Smooth muscle cell (in vitro differentiated cells): Measurements from ENCODE around the gene EPB41L1. TPM values are rescaled to one million over a fixed set of nuclear protein-coding genes. Genes with fewer than 3 reads are reported as not detected.

Experiments used
- DNase-seq: peaks from one replicate; lab custom pipeline; 2025; ENCODE audit not compliant: unreplicated experiment; lab: John Stamatoyannopoulos, UW
- H2AFZ ChIP-seq: fragments of 200-600 bp; sonication (generic); 2 replicates; pipeline ENCODE4 v1.6.0; 2016; ENCODE audit warnings: antibody characterized with exemption, low read depth, mild to moderate bottlenecking
- H3F3A ChIP-seq: fragments of 200-600 bp; sonication (generic); 2 replicates; pipeline ENCODE4 v1.6.0; 2017; ENCODE audit warnings: antibody characterized with exemption, low read depth
- H3K27ac ChIP-seq: fragments of 200-600 bp; sonication (generic); 2 replicates; pipeline ENCODE4 v1.5.1; 2016; ENCODE audit warnings: low read depth, mild to moderate bottlenecking
- H3K27me3 ChIP-seq: fragments of 200-600 bp; sonication (generic); 2 replicates; pipeline ENCODE4 v1.6.1; 2016; ENCODE audit warnings: low read depth, mild to moderate bottlenecking
- H3K36me3 ChIP-seq: fragments of 200-600 bp; sonication (generic); 2 replicates; pipeline ENCODE4 v1.5.1; 2016; ENCODE audit warnings: low read depth
- H3K4me1 ChIP-seq: fragments of 200-600 bp; sonication (generic); 2 replicates; pipeline ENCODE4 v1.5.1; 2016; ENCODE audit warnings: low read depth
- H3K4me2 ChIP-seq: fragments of 200-600 bp; sonication (generic); 2 replicates; pipeline ENCODE4 v1.6.0; 2016; ENCODE audit warnings: mild to moderate bottlenecking
- H3K4me3 ChIP-seq: fragments of 200-600 bp; sonication (generic); 2 replicates; pipeline ENCODE4 v1.5.1; 2016; ENCODE audit warnings: mild to moderate bottlenecking
- H3K79me2 ChIP-seq: fragments of 200-600 bp; sonication (generic); 2 replicates; pipeline ENCODE4 v1.6.0; 2016; ENCODE audit warnings: low read depth, mild to moderate bottlenecking
- H3K9ac ChIP-seq: fragments of 200-600 bp; sonication (generic); 2 replicates; pipeline ENCODE4 v1.6.0; 2016; ENCODE audit warnings: low read depth
- H3K9me3 ChIP-seq: fragments of 200-600 bp; sonication (generic); replicated peaks from 2 replicates; pipeline ENCODE4 v1.5.1; 2016; ENCODE audit warnings: low read depth
- H4K20me1 ChIP-seq: fragments of 200-600 bp; sonication (generic); 2 replicates; pipeline ENCODE4 v1.6.0; 2016; ENCODE audit warnings: low read depth
- CTCF ChIP-seq: fragments of 200-600 bp; sonication (generic); IDR thresholded peaks from 2 replicates; pipeline ENCODE4 v1.5.1; 2017; ENCODE audit warnings: borderline replicate concordance, mild to moderate bottlenecking, antibody characterized with exemption; ENCODE audit not compliant: insufficient read depth, poor library complexity, severe bottlenecking
- WGBS: methylation state at CpG from one replicate; pipeline ENCODE4 v1.1.7; 2016; ENCODE audit warnings: low lambda C conversion rate; 5-methylcytosine and 5-hydroxymethylcytosine counted together
- polyA plus RNA-seq: library from polyadenylated mRNA; unstranded; fragments of >200 nt; fragmentation: Nextera tagmentation; extraction: Ambion mirVana; gene quantifications from 2 replicates; pipeline ENCODE4 v1.2.1, GENCODE V29; 2016
- total RNA-seq: library from RNA; depleted of rRNA; stranded (reverse); fragments of >200 nt; gene quantifications from 2 replicates; pipeline ENCODE4 v1.2.3, GENCODE V29; 2014

Gene EPB41L1
- total and polyA plus RNA-seq, 2 experiments from 2014 or later: 14.8 to 18.0 TPM

DNA sequence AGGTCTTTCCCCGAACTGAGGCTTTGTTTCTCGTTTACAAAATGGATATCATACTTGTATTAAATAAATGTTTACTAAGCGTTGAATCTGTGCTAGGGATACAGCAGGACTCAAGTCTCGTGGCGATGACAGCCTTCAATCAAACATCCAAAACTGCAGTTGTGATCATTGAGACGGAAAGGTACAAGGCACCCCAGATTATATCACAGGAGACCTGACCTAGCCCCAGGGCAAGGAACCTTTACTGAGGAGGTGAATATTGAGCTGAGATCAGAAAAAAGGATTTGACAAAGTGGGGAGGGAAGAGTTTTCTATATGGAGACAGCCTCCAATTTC lies 82.2 kb downstream of the EPB41L1 start:
- no peaks in the 10 kb centered on the region for H3K9me3 ChIP-seq
- H3K9ac ChIP-seq: peak overlapping the region; percentile 93
- no peak for TF ChIP-seq CTCF
- H4K20me1 ChIP-seq: peaks cover 14% of the 10 kb centered on the region
- H3K4me1 ChIP-seq: peaks cover 7% of the 10 kb centered on the region
- H3K27me3 ChIP-seq: no peaks in the 10 kb centered on the region
- H3F3A ChIP-seq: no peaks in the 10 kb centered on the region
- H3K36me3 ChIP-seq: peaks cover 3% of the 10 kb centered on the region
- peak overlapping the region; percentile 95 for H3K4me2 ChIP-seq
- WGBS: 5% methylated on average over 6 of the region's 6 CpGs
- peak overlapping the region; percentile 83 for H2AFZ ChIP-seq
- H3K4me3 ChIP-seq: peak overlapping the region; percentile 87
- no peak for DNase-seq
- peaks cover 53% of the 10 kb centered on the region for H3K79me2 ChIP-seq
- H3K27ac ChIP-seq: peak overlapping the region; percentile 73

- Histone ChIP-seq H3F3A (no peaks in the 10 kb centered on the region), H3K9ac (peak overlapping the region; percentile 93), H3K79me2 (peaks cover 55% of the 10 kb centered on the region), H4K20me1 (peaks cover 18% of the 10 kb centered on the region), H3K27ac (no peak overlapping the region), H3K27me3 (no peaks in the 10 kb centered on the region), H3K4me3 (peak overlapping the region; percentile 87), H3K4me1 (peaks cover 7% of the 10 kb centered on the region), H2AFZ (no peak overlapping the region), H3K36me3 (peaks cover 3% of the 10 kb centered on the region), H3K4me2 (peak overlapping the region; percentile 95), H3K9me3 (no peaks in the 10 kb centered on the region)
- no peak for DNase-seq
- TF ChIP-seq CTCF: no peak
- 79% methylated on average over 5 of the region's 5 CpGs for WGBS
Measured at GRCh38 chr20:36237477-36237876, 82.9 kb downstream of the EPB41L1 start.

DNA sequence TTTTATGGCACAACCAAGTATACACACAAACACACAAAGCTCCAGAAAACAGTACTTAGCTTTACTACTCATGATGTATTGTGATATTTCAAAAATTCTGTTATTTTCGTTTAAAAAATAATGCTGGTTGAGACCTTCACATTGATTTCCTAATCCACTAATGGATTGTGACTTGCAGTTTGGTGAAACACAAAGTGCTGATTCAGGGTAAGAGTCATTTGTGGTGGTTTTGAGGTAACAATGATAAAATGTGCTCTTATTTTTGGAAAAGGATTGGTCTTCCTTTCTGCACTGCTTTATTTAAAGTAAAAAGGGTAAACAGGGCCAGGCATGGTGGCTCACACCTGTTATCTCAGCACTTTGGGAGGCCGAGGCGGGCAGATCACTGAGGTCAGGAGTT lies 83.6 kb downstream of the EPB41L1 start:
- no peak for TF ChIP-seq CTCF
- Histone ChIP-seq H3K36me3 (peaks cover 6% of the 10 kb centered on the region), H3F3A (no peaks in the 10 kb centered on the region), H3K4me3 (no peak overlapping the region), H3K4me2 (peak overlapping the region; percentile 95), H3K79me2 (peaks cover 62% of the 10 kb centered on the region), H3K27me3 (no peaks in the 10 kb centered on the region), H2AFZ (no peak overlapping the region), H3K4me1 (peaks cover 7% of the 10 kb centered on the region), H3K27ac (no peak overlapping the region), H3K9ac (no peak overlapping the region), H4K20me1 (peaks cover 25% of the 10 kb centered on the region), H3K9me3 (no peaks in the 10 kb centered on the region)
- WGBS: 93% methylated on average over 3 of the region's 3 CpGs
- DNase-seq: no peak

GRCh38 chr20:36238760-36239159 lies 84.2 kb downstream of the EPB41L1 start:
- no peak for DNase-seq
- H4K20me1 ChIP-seq: peaks cover 29% of the 10 kb centered on the region

More at GRCh38 chr20:36238760-36239159, 84.2 kb downstream of the EPB41L1 start:
- Histone ChIP-seq H3K27me3 (no peaks in the 10 kb centered on the region), H3K9me3 (no peaks in the 10 kb centered on the region), H3K79me2 (peaks cover 63% of the 10 kb centered on the region), H3K27ac (no peak overlapping the region), H3K9ac (no peak overlapping the region), H3K4me3 (no peak overlapping the region), H2AFZ (no peak overlapping the region), H3K4me2 (no peak overlapping the region), H3F3A (no peaks in the 10 kb centered on the region), H3K4me1 (peaks cover 7% of the 10 kb centered on the region), H3K36me3 (peaks cover 8% of the 10 kb centered on the region)
- no peak for TF ChIP-seq CTCF
- 95% methylated on average over 3 of the region's 3 CpGs for WGBS
